ENCODE data around the gene GRIK3. TPM values are rescaled to one million over a fixed set of nuclear protein-coding genes. Genes with fewer than 3 reads are reported as not detected.

GRIK3 gene
- total and polyA plus RNA-seq, 4 donors: 0.03 to 0.08 (median 0.05) TPM; not detected in 1

GRCh38 chr1:36771240-36771639 is 263.1 kb downstream of the GRIK3 start:
- H3K27me3 ChIP-seq (ENCODE audit: control insufficient read depth in 4 of 4, insufficient read depth in 4 of 4, low read length in 3 of 4): peaks cover 0 to 14% (median 2%) of the 10 kb centered on the region in 4 donors
- TF ChIP-seq ATF3 (IDR thresholded peaks at IDR 0.05) (no peak), HNF4G (IDR thresholded peaks at IDR 0.05) (no peak), TAF1 (conservative IDR thresholded peaks at IDR 0.05) (no peak), SP1 (IDR thresholded peaks at IDR 0.05) (no peak), MAX (IDR thresholded peaks at IDR 0.05) (no peak), RXRA (IDR thresholded peaks at IDR 0.05) (no peak), ZBTB33 (IDR thresholded peaks at IDR 0.05) (no peak), CTCF (IDR thresholded peaks at IDR 0.05; ENCODE audit: low read depth, low read length, missing input control) (no peak), GABPA (IDR thresholded peaks at IDR 0.05 in 1 of 2, conservative IDR thresholded peaks at IDR 0.05 in 1 of 2) (no peak), HNF4A (conservative IDR thresholded peaks at IDR 0.05) (no peak)
- no peak overlapping the region for H3K27ac ChIP-seq (ENCODE audit: low read depth in 1 of 2, low read length in 2 of 2)
- H3K36me3 ChIP-seq (ENCODE audit: control insufficient read depth in 4 of 4, insufficient read depth in 3 of 4, low read depth in 1 of 4, low read length in 3 of 4): no peaks in the 10 kb centered on the region
- no peak for DNase-seq (ENCODE audit: low spot score)
- no peak overlapping the region for H3K4me3 ChIP-seq (ENCODE audit: low read depth in 1 of 3, low read length in 3 of 3)
- 21% methylated on average over 7 of the region's 7 CpGs for WGBS
- no peaks in the 10 kb centered on the region for H3K4me1 ChIP-seq (ENCODE audit: control insufficient read depth in 4 of 4, insufficient read depth in 4 of 4, low read length in 3 of 4)
- no peak overlapping the region for H3K9ac ChIP-seq (ENCODE audit: low read depth in 1 of 2, low read length in 2 of 2)
- H3K9me3 ChIP-seq (ENCODE audit: control insufficient read depth in 4 of 4, low read length in 3 of 4): peaks cover 0 to 2% (median 0%) of the 10 kb centered on the region in 4 donors

- Histone ChIP-seq H3K9ac (ENCODE audit: low read depth in 1 of 2, low read length in 2 of 2) (no peak overlapping the region), H3K36me3 (ENCODE audit: control insufficient read depth in 4 of 4, insufficient read depth in 3 of 4, low read depth in 1 of 4, low read length in 3 of 4) (no peaks in the 10 kb centered on the region), H3K4me3 (ENCODE audit: low read depth in 1 of 3, low read length in 3 of 3) (no peak overlapping the region), H3K4me1 (ENCODE audit: control insufficient read depth in 4 of 4, insufficient read depth in 4 of 4, low read length in 3 of 4) (no peaks in the 10 kb centered on the region), H3K9me3 (ENCODE audit: control insufficient read depth in 4 of 4, low read length in 3 of 4) (peaks cover 0 to 2% (median 0%) of the 10 kb centered on the region in 4 donors), H3K27ac (ENCODE audit: low read depth in 1 of 2, low read length in 2 of 2) (no peak overlapping the region), H3K27me3 (ENCODE audit: control insufficient read depth in 4 of 4, insufficient read depth in 4 of 4, low read length in 3 of 4) (peaks cover 0 to 14% (median 2%) of the 10 kb centered on the region in 4 donors)
- DNase-seq (ENCODE audit: low spot score): no peak
- 46% methylated on average over 10 of the region's 10 CpGs for WGBS
- TF ChIP-seq EGR1 (IDR thresholded peaks at IDR 0.05; ENCODE audit: low read depth in 2 of 2): no peak
Observed at GRCh38 chr1:36769886-36770830, 264.2 kb downstream of the GRIK3 start.

All from liver (tissue), 9 donors.